ENCODE measurements around the gene TH.

DNA sequence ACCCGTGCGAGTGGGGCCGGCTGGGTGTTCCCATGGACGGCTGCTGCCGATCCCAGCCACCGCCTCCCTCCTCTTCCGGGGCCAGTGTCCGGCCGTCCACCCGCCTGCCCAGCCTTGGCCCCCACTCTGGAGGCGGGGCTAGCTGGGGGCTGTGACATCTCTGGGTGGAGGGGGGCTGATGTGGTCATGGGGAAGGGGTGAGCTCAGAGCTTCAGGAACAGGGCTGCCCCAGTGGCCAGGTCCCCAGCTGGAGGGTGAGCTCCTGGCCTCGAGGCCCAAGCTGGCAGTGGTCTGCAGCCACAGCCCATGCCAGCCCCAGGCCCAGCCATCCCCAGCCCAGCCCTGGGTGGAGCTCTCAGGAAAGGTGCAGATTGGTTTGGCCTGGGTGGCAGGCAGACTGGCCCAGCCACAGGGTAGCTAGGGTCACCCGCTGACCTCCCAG lies 13.3 kb downstream of the TH start:
- no peak for TF ChIP-seq POLR2A (IDR thresholded peaks at IDR 0.05)
- TF ChIP-seq, protein P1, sequence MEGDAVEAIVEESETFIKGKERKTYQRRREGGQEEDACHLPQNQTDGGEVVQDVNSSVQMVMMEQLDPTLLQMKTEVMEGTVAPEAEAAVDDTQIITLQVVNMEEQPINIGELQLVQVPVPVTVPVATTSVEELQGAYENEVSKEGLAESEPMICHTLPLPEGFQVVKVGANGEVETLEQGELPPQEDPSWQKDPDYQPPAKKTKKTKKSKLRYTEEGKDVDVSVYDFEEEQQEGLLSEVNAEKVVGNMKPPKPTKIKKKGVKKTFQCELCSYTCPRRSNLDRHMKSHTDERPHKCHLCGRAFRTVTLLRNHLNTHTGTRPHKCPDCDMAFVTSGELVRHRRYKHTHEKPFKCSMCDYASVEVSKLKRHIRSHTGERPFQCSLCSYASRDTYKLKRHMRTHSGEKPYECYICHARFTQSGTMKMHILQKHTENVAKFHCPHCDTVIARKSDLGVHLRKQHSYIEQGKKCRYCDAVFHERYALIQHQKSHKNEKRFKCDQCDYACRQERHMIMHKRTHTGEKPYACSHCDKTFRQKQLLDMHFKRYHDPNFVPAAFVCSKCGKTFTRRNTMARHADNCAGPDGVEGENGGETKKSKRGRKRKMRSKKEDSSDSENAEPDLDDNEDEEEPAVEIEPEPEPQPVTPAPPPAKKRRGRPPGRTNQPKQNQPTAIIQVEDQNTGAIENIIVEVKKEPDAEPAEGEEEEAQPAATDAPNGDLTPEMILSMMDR (IDR thresholded peaks at IDR 0.05): no peak
